NCI-H774 (cell line): ENCODE results near the gene ZNF324B.
"Not testable (repeated sequence)": the region's sequence is repeated elsewhere in the genome, so short reads cannot be mapped to it uniquely, and the experiment has no call there.

ENCODE experiments used
- DNase-seq: peaks from one replicate; lab custom pipeline; 2025; lab: John Stamatoyannopoulos, UW

ZNF324B gene

DNA sequence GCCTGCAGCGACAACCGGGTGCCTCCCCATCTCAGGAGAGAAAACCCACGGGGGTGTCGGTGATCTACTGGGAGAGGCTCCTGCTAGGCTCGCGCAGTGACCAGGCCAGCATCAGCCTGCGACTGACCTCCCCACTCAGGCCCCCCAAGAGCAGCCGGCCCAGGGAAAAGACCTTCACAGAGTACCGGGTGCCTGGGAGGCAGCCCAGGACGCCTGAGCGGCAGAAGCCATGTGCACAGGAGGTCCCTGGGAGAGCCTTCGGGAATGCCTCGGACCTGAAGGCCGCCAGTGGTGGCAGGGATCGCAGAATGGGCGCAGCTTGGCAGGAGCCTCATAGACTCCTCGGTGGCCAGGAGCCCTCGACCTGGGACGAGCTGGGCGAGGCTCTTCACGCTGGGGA is 3.9 kb downstream of the ZNF324B start:
- no peak for DNase-seq

GRCh38 chr19:58456111-58456510 is 4.7 kb downstream of the ZNF324B start:
- no peak for DNase-seq

- no peak for DNase-seq
These were observed 8.6 kb downstream of the ZNF324B start for GRCh38 chr19:58460039-58460438.

GRCh38 chr19:58466089-58466759 is 14.8 kb downstream of the ZNF324B start:
- DNase-seq: no peak

GRCh38 chr19:58466760-58467589 is 15.6 kb downstream of the ZNF324B start, which contains the start of gene ZNF324:
Gene ZNF324 (plus strand): TSS chr19:58467080. CDS start chr19:58469186, 2,106 bp downstream.
- peak; percentile 96 for DNase-seq

- no peak for DNase-seq
These were observed 16.9 kb downstream of the ZNF324B start for GRCh38 chr19:58468216-58468839.

DNA sequence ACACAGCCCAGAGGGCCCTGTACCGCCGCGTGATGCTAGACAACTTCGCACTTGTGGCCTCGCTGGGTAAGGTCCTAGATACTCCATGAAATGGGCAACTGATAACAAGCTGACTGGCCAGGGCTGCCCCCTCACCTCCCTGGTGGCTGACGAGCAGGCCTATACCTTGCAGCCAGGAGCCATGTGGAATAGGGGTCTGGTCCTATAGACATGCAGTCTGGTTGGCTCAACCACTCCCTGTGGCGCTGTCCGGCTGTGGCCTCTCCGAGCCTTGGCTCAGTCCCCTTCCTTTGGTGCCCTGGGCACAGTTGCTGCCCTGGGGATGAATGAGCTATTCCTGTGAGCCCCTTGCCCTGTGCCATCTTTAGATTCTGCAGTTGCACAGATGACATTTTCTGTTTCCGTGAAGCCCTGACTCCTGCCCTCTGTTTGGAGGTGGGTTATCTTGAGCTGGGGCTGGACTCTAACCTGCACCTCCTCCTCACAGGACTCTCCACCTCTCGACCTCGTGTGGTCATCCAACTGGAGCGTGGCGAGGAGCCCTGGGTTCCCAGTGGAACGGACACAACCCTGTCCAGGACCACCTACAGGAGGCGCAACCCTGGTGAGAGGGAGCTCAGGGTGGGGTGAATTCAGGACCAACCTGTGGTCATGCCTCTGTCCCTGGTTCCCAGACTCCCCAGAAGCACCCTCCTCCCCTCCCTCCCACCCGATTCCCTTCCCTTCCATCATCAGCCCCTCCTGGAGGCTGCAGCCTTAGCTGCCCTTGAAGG is 18.0 kb downstream of the ZNF324B start:
- no peak for DNase-seq

DNA sequence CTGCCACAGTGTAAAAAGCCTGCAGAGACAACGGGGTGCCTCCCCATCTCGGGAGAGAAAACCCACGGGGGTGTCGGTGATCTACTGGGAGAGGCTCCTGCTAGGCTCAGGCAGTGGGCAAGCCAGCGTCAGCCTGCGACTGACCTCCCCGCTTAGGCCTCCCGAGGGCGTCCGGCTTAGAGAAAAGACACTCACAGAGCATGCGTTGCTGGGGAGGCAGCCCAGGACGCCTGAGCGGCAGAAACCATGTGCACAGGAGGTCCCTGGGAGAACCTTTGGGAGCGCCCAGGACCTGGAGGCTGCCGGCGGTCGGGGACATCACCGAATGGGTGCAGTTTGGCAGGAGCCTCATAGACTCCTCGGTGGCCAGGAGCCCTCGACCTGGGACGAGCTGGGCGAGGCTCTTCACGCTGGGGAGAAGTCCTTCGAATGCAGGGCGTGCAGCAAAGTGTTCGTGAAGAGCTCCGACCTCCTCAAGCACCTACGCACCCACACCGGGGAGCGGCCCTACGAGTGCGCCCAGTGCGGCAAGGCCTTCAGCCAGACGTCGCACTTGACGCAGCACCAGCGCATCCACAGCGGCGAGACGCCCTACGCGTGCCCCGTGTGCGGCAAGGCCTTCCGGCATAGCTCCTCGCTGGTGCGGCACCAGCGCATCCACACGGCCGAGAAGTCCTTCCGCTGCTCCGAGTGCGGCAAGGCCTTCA is 19.6 kb downstream of the ZNF324B start:
- not testable (repeated sequence) for DNase-seq

GRCh38 chr19:58471736-58472135 is 20.3 kb downstream of the ZNF324B start:
- DNase-seq: no peak

DNA sequence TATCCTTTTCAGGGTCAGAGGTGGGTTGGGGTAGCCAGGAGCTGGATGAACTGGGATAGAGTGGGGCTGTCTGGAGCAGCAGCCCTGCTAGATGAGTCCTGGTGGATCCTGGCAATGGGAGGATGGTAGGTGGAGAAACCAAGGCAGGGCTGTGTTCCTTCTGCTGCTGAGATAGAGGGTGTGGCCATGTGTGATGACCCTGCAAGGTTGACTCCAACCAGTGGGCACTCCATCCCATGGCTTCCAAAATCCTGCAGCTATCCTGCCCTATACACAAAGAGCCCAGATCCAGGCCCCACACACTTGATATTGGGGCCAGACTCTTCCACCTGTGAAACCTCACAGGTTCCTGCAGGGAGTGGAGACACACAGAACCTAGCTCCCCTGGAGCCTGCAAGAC is 22.4 kb downstream of the ZNF324B start:
- DNase-seq: no peak

DNA sequence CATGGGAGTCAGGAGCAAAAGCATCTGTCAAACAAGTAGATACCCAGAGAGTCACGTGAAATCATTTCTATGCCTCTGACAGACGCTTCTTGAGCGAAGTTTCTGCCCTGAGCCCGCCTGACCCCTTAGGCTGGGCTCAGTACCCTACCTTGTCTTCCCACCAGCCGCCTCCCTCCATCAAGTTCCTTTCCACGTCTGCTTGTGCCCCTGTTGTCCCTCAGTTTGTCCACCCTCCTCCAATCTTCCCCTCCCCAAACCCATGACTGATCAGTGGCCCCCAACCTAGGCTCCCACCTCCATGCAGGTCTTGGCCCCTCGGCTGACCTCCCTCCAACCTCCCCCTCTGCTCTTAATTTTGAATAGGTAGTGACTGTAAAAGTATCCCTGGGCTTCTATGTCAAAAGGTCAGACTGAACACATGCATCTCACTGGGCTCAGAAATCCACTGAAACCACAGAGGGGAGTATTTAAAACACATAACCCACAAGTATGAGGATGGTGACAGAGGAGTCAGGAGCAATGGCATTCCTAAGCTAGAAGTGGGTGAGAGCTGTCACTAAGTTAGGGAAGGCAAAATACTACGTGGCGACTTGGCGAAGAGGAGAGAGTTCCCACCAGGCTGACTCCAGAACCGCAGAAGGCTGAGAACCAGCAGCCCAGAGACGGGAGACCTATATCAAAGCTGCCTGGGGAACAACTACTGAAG is 23.0 kb downstream of the ZNF324B start:
- no peak for DNase-seq

- DNase-seq: no peak
These were observed 23.7 kb downstream of the ZNF324B start for GRCh38 chr19:58474997-58475713.

- peak; percentile 93 for DNase-seq
These were observed 24.5 kb downstream of the ZNF324B start, which contains the start of gene ZNF446 for GRCh38 chr19:58475714-58476497. Gene ZNF446 (plus strand): TSS chr19:58476352. CDS start chr19:58477219, 867 bp downstream.

DNA sequence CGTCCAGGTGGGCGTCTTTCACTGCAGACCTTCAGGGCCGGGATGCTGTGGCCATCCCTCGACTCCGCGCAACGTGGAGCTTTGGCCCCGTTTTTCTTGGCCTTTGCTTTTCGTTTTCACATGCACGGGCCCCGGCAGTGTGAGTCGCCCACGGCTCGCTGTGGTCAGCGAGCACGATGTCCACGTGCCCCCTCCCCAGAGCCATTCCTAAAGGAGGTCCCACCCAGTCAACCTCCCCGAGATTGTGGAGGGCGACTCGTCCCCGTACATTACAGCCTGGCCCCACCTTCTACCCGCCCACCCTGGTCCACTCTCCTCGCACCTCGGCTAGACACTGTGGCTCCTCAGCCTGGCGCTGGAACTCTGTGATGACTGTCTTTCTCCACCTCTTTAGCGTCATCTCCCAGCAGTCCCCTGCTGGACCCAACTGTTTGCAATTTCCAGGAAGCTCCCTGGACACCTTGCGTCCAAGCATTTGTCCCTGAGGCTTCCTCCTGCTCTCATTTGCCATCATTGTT is 25.1 kb downstream of the ZNF324B start:
- no peak for DNase-seq

DNA sequence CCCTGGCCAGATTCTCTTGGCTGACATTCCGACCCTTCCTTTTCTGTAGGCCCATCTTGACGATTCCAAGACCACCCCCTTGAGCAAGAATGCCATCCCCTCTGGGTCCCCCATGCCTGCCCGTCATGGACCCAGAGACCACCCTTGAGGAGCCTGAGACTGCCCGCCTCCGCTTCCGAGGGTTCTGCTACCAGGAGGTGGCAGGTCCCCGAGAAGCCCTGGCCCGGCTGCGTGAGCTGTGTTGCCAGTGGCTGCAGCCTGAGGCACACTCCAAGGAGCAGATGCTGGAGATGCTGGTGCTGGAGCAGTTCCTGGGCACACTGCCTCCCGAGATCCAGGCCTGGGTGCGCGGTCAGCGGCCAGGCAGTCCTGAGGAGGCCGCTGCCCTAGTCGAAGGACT is 25.7 kb downstream of the ZNF324B start:
- no peak for DNase-seq

GRCh38 chr19:58477871-58478270 is 26.4 kb downstream of the ZNF324B start:
- DNase-seq: no peak

DNA sequence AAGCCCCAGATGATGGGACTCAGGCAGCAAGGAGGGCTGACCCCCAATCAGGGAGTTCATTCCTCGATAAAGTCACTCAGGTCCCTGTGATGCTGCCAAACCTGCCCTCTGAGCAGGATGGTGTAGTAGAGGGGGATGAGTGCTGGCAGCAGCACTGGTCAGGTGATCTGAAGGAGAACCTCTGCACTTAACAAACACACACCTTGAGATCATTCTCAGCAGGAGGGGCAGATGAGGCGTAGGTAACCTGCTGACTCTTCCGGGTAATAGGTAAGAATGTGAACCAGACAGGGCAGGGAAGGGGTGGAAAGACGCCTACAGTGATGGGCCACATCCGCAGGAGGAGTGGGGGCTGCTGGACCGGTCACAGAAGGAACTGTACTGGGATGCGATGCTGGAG is 27.9 kb downstream of the ZNF324B start:
- DNase-seq: no peak

GRCh38 chr19:58479736-58480480 is 28.5 kb downstream of the ZNF324B start:
- no peak for DNase-seq
